Hematopoietic multipotent progenitor cell treated with erythropoietin and hydrocortisone succinate and interleukin-3 and kit ligand, for 17 days (in vitro differentiated cells): Measurements from ENCODE around the gene CT45A10.
"Not testable (repeated sequence)": the region's sequence is repeated elsewhere in the genome, so short reads cannot be mapped to it uniquely, and the experiment has no call there.

Experiments
- DNase-seq: peaks from one replicate; pipeline ENCODE4 v3.0.0-alpha.2; 2015; ENCODE audit warnings: low spot score

The CT45A10 gene

GRCh38 chrX:135893294-135893817 is at the start of gene CT45A10, which contains the start of gene SAGE1:
Gene CT45A10 (minus strand): TSS chrX:135893444. CDS start chrX:135885344, 8,100 bp downstream.
Gene SAGE1 (plus strand): TSS chrX:135893716. CDS start chrX:135896243, 2,527 bp downstream.
- DNase-seq, result no peak

DNA sequence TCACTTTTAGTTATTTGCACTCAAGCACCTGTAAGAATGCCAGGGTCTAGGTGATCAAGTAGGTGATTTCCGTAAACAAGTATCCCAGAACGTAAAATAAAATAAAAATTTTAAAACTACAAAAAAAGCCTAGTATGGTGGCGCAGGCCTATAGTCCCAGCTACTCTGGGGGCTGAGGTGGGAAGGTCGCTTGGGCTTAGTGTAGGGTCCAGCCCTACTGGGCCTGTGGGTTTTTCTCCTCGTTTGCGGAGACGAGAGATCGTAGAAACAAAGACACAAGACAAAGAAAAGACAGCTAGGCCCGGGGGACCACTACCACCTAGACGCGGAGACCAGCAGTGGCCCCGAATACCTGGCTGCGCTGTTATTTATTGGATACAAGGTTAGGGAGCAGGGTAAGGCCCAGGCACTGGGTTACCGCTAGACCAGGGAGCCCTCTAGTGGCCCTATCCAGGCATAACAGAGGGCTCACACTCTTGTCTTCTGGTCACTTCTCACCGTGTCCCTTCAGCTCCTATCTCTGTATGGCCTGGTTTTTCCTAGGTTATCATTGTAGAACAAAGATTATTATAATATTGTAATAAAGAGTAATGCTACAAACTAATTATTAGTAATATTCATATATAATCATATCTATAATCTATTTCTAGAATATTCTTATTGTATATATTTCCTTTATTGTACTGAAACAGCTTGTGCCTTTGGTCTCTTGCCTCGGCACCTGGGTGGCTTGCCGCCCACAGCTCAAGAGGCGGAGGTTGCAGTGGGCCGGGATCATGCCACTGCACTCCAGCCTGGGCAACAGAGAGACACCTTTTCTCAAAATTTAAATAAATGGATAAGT is 38.6 kb upstream of the CT45A10 start:
- DNase-seq, result peak; percentile 21

- DNase-seq, result no peak
Measured at GRCh38 chrX:135927897-135928296, 34.7 kb upstream of the CT45A10 start.

DNA sequence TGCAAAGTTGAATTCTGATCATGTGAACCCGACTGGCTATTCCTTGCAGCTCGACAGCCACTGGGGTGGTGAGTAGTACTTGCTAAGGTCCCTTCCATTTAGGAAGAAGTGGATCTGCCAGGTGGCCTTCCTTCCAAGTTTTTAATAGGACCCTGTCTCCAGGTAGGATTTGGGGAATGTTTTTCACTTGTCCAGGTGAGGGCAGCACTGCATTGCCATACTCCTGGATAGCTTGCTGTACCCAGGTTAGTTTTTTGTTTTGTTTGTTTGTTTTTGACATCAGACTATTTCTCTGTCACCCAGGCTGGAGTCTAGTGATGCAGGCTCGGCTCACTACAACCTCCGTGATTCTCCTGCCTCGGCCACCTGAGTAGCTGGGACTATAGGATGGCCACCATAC is 30.1 kb upstream of the CT45A10 start:
- no peak for DNase-seq

- not testable (repeated sequence) for DNase-seq
Measured at GRCh38 chrX:135920516-135920915, 27.3 kb upstream of the CT45A10 start.

DNA sequence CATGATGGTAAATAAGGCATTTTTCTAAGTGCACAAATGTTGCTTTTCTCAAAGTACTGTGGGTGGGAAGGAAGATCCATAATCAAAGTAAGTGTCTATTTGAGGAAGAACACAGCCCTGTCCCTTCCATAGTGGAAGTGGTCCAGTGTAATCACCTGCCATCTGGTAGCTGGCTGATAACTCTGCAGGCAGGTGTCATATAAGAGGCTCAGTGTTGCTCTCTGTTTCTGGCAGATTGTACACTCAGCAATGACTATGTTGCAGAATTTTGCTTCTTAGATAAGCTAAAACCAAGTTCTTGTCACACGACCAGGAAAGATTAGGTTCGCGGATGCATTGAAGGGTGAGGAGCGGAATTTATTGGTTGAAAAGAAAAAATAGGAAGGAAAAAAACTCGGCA is 21.2 kb upstream of the CT45A10 start:
- no peak for DNase-seq

- DNase-seq, result no peak
Measured at GRCh38 chrX:135910251-135910650, 17.0 kb upstream of the CT45A10 start.

GRCh38 chrX:135892781-135893180 is 463 bp downstream of the CT45A10 start:
- no peak for DNase-seq

GRCh38 chrX:135890087-135890585 is 3.1 kb downstream of the CT45A10 start:
- DNase-seq, result no peak

DNA sequence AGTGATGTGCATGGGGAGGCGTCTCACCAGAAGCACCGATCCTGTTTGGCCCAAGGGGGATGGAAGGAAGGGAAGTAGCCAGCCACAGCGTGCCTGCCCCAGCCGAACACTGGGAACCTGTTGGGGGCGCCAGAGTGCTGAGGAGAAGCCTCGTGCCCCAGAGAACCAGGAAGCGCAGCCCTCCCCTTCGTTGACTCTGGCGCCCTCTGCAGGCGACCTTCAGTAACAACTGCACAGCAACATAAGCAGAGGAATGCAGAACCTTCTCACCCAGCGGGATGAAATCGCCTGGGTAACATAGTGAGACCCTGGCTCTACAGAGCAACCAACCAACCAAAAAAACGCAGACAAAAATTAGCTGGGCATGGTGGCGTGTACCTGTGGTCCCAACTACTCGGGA is 4.3 kb downstream of the CT45A10 start:
- DNase-seq, result peak; percentile 30

GRCh38 chrX:135888230-135888629 is 5.0 kb downstream of the CT45A10 start:
- not testable (repeated sequence) for DNase-seq

DNA sequence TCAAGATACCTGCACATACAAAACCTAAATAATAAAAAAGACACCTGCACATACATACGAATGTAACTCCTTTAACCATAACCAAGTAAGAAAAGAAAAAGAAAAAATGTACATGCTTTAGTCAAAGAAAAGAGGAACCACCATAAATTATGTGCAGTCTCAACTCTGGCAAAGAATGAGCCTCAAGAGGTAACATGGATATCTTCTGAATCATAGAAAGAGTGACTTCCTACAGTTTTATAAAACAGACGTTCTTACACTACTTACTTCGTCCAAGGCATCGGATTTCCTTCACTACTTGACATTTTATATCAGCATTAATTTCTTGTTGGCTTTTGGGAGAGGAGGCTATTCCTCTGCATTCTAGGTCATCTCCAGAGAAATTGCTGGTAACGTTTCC is 10.5 kb downstream of the CT45A10 start:
- DNase-seq, result not testable (repeated sequence)

DNA sequence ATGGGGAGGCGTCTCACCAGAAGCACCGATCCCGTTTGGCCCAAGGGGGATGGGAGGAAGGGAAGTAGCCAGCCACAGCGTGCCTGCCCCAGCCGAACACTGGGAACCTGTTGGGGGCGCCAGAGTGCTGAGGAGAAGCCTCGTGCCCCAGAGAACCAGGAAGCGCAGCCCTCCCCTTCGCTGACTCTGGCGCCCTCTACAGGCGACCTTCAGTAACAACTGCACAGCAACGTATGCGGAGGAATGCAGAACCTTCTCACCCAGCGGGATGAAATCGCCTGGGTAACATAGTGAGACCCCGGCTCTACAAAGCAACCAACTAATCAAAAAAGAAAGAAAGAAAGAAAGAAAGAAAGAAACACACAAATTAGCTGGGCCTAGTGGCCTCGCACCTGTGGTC is 21.5 kb downstream of the CT45A10 start, which contains the start of gene CT45A9:
Gene CT45A9, minus strand, starts transcription at position 101 of the 400 bp plus-strand sequence. CDS start 3,751 bp downstream, outside the sequence.
- not testable (repeated sequence) for DNase-seq

GRCh38 chrX:135854438-135854837 is 38.8 kb downstream of the CT45A10 start, which contains the start of gene CT45A8:
Gene CT45A8 (minus strand): TSS chrX:135854538. CDS start chrX:135850783, 3,755 bp downstream.
- not testable (repeated sequence) for DNase-seq

- DNase-seq, result not testable (repeated sequence)
Measured at GRCh38 chrX:135837180-135837579, 56.1 kb downstream of the CT45A10 start, which contains the start of gene CT45A7. Gene CT45A7 (minus strand): TSS chrX:135837280. CDS start chrX:135833533, 3,747 bp downstream.
